ENCODE results near the gene PFDN5.

Gene PFDN5

GRCh38 chr12:53295070-53295890 is at the start of gene PFDN5:
Gene PFDN5, plus strand, starts transcription at chr12:53295542. Its CDS starts 26 bp downstream, at chr12:53295568.
- peak; percentile 91 to 93 (median 91) for DNase-seq

DNA sequence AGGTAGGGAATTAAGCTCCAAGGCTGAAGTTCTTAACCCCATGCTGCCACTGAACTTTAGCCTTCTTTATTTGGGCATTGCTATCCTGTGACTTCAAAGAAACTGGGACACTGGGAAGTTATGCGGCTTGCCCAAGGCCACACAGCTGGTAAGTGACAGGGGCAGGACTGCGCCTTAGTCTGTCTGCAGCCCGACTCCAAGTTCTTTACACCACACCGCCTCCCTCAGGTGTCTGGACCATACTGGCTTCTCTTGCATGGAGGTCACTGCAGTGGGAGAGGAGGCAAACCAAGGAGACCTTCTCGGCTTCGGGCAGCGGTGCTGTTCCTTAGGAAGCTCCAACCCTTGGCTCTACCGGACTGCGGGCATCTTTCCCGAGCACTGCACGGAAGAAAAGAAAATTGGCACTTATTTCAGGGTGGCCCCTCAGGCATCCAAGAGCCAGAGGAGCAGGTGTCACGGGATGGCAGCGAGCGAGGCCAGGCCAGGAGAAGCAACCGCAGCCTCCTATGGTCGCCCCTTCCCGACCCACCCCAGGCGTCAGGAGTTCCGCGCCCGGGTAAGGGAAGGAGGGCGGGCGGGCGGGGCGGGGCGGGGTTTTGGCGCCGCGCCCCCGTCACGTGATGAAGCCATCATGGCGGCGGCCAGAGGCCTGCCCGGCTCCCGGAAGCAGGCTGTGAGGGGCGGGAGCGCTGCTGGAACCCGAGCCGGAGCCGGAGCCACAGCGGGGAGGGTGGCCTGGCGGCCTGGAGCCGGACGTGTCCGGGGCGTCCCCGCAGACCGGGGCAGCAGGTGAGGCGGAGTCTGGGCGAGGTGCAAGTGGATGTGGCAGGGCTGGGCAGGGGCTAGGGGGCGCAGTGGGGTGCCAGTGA is 43.6 kb upstream of the PFDN5 start:
- peak; percentile 81 to 87 (median 86) for DNase-seq

GRCh38 chr12:53252349-53252916 is 42.9 kb upstream of the PFDN5 start:
- peak in 1 of 3 experiments; percentile 66 for DNase-seq

DNA sequence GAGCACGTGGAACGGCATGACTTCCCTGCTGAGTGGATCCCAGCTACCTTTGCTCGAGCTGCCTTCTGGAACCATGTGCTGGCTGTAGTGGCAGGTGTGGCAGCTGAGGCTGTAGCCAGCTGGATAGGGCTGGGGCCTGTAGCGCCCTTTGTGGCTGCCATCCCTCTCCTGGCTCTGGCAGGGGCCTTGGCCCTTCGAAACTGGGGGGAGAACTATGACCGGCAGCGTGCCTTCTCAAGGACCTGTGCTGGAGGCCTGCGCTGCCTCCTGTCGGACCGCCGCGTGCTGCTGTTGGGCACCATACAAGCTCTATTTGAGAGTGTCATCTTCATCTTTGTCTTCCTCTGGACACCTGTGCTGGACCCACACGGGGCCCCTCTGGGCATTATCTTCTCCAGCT is 42.0 kb upstream of the PFDN5 start:
- DNase-seq: no peak

DNA sequence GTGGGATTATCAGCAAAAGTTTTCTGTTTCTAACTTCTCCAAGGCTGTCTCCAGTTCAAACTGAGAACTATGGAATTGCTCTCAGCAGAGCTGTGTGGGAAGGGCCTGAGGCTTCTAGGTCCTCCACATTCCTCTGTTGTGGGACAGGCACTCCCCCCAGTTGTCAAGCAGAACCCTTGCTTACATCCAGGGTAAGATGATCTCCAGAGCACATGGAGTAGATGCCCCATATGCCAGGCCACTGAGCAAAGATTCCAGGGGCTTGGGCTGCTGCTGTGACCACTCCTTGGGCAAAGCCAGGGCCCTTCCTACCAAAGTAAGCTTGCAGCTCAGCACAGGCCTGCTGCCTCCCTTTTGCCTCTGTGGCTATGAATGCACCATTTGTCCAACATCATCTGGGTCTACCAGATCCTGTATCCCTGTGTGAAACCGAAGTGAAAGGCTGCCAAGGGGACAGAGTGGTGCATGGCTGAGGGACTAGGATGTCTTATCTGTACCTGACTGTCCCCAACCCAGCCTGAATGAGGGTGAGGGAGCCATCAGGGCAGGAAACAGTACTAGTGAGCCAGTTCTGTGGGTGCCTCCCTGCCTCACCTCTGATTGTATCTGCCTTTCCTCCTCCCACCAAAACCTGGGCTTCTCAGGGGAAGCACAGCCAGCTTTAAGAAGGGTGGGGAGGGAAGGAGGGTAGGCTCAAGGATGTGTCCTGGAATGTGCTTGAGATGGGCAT is 40.4 kb upstream of the PFDN5 start:
- no peak for DNase-seq

GRCh38 chr12:53255996-53256395 is 39.3 kb upstream of the PFDN5 start:
- no peak for DNase-seq

DNA sequence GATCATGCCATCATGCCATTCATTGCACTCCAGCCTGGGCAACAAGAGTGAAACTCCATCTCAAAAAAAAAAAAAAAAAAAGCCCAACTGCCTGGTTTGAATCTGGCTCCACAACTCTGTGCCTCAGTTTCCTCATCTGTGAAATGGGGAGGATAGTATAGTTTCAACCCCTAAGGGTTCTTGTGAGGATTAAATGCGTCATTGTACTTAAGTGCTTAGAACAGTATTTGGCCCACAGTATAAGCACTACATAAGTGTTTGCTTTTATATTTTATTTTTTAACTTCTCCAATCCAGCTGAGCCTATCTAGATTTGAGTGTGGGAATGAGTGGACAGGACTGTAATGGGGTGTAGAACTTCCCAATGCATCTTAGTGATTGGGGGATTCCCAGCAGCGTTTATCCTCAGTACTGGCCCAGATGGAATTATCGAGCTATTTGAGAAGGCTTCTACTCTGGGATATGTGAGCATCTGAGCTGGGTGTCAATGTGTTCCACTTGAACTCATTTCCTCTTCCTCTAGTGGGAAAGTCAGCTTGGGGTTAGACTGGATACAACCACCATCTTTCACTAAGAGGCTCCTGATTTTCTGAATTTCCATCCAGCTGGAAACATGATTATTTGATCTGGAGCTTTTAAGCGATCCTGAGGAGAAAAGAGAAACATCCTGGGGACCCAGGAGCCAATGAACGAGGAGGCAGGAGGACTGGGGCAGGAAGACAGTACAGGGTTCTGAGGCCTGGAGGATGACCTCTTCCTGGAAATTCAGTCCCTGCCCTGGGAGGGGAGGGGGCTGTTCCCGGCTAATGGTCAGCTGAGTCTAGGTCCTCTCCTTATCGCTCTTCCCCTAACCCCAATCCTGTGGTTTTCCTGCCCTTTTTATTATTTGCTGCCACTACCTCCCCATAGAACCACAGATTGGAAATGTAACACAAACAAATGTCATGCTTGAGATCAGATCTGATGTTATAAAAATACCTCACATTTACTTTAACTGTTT is 36.5 kb upstream of the PFDN5 start:
- DNase-seq: no peak

DNA sequence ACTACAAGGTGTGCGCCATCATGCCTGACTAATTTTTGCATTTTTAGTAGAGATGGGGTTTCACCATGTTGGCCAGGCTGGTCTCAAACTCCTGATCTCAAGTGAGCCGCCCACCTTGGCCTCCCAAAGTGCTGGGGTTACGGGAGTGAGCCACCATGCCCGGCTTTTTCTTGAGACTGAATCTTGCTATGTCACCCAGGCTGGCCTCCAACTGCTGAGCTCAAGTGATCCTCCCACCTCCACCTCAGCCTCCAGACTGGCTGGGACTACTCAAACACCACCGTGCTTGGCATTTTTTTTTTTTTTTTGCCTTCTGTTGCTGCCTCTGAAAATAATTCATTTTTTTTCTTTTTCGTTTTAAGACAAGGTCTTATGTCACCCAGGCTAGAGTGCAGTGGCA is 35.5 kb upstream of the PFDN5 start:
- DNase-seq: no peak

DNA sequence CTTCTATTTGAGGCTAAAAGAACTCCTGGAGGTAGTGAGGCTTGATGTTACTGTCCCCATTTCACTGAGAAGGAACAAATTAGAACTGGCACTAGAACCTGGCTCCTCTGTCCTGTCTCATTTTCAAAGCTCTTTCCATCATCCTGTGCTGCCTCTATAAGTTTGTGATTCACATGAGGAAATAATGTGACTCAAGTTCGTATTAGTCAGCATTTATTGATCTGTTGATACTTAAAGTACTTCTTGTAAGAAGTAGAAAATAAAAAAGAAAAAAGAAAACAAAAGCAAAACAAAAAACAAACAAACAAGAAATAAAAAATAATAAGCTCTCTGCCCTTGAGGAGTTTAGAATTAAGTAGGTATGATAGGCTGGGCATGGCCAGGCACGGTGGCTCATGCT is 29.6 kb upstream of the PFDN5 start:
- DNase-seq: no peak

DNA sequence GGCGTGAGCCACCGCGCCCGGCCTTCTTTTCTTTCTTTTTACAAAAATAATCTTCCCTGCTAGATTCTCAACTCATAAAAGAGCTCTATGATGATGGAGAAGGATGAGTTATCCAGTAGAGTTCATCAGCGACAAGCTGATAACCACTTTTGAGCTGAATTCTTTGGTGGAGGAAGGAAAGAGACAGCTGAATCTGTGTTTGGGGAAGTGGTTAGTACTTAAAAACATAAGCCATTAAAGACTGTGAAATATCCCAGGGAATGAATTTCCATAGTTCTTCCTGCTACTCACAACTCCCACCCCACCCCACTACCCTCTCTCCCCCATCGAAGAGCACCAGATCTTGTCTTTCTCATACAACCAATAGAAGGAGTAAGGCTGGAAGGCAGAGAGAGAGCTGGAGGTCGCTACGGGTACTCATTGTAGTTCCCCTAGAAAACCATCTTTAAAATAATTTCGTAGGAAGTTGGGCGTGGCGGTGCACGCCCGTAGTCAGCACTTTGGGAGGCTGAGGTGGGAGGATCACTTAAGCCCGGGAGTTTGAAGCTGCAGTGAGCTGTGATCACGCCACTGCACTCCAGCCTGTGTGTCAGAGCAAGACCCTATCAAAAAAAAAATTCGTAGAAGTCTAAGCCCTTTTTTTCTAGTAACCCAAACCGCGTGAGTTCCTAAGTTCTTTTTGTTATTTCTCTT is 27.9 kb upstream of the PFDN5 start:
- DNase-seq: no peak

DNA sequence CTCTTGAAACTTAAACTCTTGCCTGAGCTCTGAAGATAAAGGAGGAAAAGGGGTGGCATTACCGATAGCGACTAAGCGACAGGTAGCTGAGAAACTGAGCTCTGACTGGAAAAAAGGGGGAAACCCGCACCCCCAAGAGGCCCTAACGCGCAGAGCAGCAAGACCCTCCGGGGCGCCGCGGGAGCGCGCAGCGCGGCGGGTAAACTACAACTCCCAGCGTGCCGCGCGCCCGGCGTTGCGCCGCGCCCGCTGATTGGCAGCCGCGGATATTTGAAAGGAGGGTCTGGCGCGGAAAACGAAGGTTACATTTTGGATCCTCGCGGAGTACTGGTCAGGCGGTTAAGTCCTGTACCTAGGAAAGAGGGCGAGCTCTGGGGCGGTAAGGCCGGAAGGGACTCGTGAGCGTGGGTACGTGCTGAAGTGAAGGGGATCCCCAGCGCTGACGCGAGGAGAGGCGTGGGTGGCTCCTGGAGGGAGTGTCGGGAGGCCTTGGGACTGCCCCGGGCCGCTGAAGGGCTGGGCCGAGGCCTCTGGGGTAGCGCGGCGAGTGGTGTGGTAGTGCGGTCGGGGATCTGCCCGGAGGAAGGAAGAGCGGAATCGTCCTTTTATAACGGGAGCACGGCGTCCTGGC is 27.2 kb upstream of the PFDN5 start, which contains the start of gene ESPL1:
Gene ESPL1 (plus strand): TSS at position 301 of the 631 bp plus-strand sequence. CDS start 468 bp downstream, outside the sequence.
- peak; percentile 74 to 90 (median 90) for DNase-seq

DNA sequence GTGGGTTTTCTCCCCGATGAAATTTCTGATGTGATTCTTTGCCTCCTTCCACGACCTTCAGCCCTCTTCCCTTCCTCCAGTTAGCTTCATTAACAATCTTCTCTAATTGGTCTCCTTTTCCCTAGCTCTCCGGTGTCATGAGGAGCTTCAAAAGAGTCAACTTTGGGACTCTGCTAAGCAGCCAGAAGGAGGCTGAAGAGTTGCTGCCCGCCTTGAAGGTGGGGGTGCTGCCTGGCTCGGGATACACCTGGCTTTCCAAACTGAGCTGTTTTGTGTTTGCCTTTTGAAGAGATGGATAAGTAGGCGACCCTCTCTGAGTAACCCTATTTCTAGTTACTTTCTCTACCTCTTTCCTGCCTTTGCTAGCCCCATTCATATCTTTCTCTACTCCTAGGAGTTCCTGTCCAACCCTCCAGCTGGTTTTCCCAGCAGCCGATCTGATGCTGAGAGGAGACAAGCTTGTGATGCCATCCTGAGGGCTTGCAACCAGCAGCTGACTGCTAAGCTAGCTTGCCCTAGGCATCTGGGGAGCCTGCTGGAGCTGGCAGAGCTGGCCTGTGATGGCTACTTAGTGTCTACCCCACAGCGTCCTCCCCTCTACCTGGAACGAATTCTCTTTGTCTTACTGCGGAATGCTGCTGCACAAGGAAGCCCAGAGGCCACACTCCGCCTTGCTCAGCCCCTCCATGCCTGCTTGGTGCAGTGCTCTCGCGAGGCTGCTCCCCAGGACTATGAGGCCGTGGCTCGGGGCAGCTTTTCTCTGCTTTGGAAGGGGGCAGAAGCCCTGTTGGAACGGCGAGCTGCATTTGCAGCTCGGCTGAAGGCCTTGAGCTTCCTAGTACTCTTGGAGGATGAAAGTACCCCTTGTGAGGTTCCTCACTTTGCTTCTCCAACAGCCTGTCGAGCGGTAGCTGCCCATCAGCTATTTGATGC is 26.4 kb upstream of the PFDN5 start:
- DNase-seq: peak in 1 of 3 experiments; percentile 56

DNA sequence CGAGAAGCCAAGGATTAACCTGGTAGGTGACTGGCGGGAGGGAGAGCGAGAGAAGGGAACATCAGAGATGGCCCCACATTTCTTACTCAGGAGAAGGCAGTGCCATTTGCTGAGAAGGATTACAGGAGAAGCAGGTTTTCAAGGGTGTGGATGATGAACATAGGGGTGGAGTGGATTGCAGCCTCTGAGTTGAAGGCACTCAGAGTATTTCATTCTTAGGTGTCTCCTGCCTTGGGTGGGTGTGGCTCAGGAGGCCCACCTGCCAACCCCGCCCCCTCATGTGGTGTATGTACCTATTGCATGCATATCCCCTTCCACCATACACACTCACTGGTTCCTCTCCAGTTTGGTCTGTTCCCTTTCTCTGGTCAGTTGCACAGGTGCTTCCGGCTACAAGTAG is 20.9 kb upstream of the PFDN5 start:
- DNase-seq: no peak

DNA sequence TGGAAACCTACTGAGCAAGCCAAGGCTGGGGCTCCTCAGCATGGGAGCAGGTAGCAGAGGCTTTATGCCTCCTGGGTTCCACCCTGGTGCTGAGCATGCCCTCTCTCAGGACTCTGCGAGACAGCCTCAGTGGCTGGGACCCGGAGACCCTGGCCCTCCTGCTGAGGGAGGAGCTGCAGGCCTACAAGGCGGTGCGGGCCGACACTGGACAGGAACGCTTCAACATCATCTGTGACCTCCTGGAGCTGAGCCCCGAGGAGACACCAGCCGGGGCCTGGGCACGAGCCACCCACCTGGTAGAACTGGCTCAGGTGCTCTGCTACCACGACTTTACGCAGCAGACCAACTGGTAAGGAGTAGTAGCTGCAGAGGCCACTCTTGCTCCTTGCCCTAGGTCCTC is 18.8 kb upstream of the PFDN5 start:
- DNase-seq: no peak

DNA sequence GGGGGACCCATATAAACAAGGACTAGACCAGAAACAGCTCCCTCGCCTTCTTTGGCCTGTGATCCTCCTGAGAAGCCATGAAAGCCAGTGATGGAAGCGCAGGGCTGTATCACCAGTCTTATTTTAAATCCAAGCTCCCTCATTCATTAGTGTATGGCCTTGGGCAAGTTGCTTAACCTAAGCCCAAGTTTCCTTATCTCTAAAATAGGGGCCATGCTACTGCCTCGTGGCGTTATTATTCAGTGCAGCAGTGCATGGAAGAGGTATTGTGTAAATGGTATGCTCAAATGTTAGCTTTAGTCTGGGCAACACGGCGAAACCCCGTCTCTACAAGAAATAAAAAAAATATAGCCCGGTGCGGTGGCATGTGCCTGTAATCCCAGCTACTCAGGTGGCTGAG is 17.4 kb upstream of the PFDN5 start:
- DNase-seq: no peak

GRCh38 chr12:53279283-53279869 is 16.0 kb upstream of the PFDN5 start:
- DNase-seq: no peak

DNA sequence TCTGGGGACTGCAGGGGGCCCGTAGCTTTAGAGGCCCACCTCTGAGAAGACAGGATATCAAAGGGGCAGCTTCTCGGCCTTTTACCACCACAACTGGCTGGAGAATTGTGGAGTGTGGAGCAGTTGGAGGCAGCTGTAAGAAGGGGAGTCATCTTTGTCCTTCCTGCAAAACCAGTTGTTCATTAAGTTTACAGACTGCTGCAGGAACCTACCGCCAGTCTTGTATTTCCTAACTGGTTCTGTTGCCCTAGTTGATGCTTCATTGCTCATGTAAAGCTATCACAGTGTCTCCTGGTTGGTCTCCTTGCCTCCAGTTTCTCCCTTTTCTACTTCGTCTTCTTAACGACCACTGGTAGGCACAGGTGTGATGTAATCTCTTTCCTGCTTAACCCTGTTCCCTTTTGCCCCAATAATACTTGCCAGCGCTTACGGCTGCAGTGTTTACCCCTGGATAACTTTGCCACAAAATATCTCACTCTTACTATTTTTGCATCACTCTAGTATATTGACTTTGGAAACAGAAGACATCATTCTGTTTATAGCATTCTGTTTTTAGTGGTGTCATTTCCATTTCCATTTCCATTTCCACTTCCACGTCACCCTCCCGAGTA is 15.3 kb upstream of the PFDN5 start:
- no peak for DNase-seq

- no peak for DNase-seq
Observed at GRCh38 chr12:53286448-53286847, 8.9 kb upstream of the PFDN5 start.
